Small intestine (tissue), 7 donors: ENCODE results near the gene OTOG. TPM values are rescaled to one million over a fixed set of nuclear protein-coding genes. Genes with fewer than 3 reads are reported as not detected.

Experiments used
- DNase-seq, 2 donors: peaks; one replicate each; pipeline versions ENCODE4 v3.0.0 to v3.0.0-alpha.2; 2013
- FAIRE-seq: peaks from 2 replicates; lab custom pipeline; 2012; peaks lifted over from hg19 to GRCh38; lab: Jason Lieb, UNC
- H3K27ac ChIP-seq, 3 donors: one replicate each; pipeline ENCODE4 v1.5.1; 2013; ENCODE audit warnings: low read length in 2 of 3, mild to moderate bottlenecking in 2 of 3, control low read depth in 1 of 3, inconsistent platforms in 1 of 3, low read depth in 1 of 3, moderate library complexity in 1 of 3
- H3K27me3 ChIP-seq, 3 donors: one replicate each; pipeline ENCODE4 v1.6.1; 2013; ENCODE audit warnings: low read length in 3 of 3, inconsistent platforms in 1 of 3; ENCODE audit not compliant: control insufficient read depth in 3 of 3, insufficient read depth in 3 of 3
- H3K36me3 ChIP-seq, 3 donors: one replicate each; pipeline ENCODE4 v1.6.1; 2013; ENCODE audit warnings: low read length in 3 of 3, inconsistent platforms in 1 of 3, low read depth in 1 of 3, mild to moderate bottlenecking in 1 of 3, moderate library complexity in 1 of 3; ENCODE audit not compliant: control insufficient read depth in 3 of 3, insufficient read depth in 2 of 3
- H3K4me1 ChIP-seq, 3 donors: one replicate each; pipeline ENCODE4 v1.6.1; 2013; ENCODE audit warnings: low read length in 2 of 3, inconsistent platforms in 1 of 3, low read depth in 1 of 3, mild to moderate bottlenecking in 1 of 3, moderate library complexity in 1 of 3; ENCODE audit not compliant: control insufficient read depth in 3 of 3, insufficient read depth in 2 of 3
- H3K4me3 ChIP-seq, 3 donors: one replicate each; pipeline ENCODE4 v1.5.1; 2013; ENCODE audit warnings: low read length in 3 of 3, control low read depth in 1 of 3, inconsistent platforms in 1 of 3, low read depth in 1 of 3, mild to moderate bottlenecking in 1 of 3, moderate library complexity in 1 of 3
- H3K9me3 ChIP-seq, 2 donors: one replicate each; pipeline ENCODE4 v1.6.1; 2013; ENCODE audit warnings: low read depth in 1 of 2, low read length in 1 of 2; ENCODE audit not compliant: control insufficient read depth in 2 of 2, insufficient read depth in 1 of 2
- WGBS, 3 donors: extraction: QIAGEN DNeasy Blood & Tissue Kit; methylation state at CpG; one replicate each; pipeline ENCODE4 v1.1.7; 2013; 5-methylcytosine and 5-hydroxymethylcytosine counted together
- polyA plus RNA-seq, 4 donors: library from polyadenylated mRNA; stranded (reverse) in 3 of 4; unstranded in 1 of 4; fragments of 200-250 nt in 3 of 4; fragments of 120-200 nt in 1 of 4; gene quantifications; one replicate each; pipeline versions ENCODE4 v1.2.1 to v1.2.3, GENCODE V29; 2013
- donor health status: healthy with polysubstance abuse.
- donor health status: control.
- donor health status: control.
- donor health status: Bipolar disorder and iron deficiency.
- donor health status: healthy.

Gene OTOG
- polyA plus RNA-seq, 4 donors = 0.04 TPM; not detected in 2

GRCh38 chr11:17581732-17582053, 34.6 kb downstream of the OTOG start:
- Histone ChIP-seq H3K27me3 (peaks cover 0 to 3% (median 0%) of the 10 kb centered on the region in 3 donors), H3K4me3 (no peak overlapping the region), H3K4me1 (no peaks in the 10 kb centered on the region), H3K36me3 (no peaks in the 10 kb centered on the region), H3K27ac (no peak overlapping the region), H3K9me3 (no peaks in the 10 kb centered on the region)
- WGBS, 3 donors = 94 to 95% (median 95%) methylated on average over 4 of the region's 4 CpGs
- DNase-seq = no peak
- FAIRE-seq = no peak

DNA sequence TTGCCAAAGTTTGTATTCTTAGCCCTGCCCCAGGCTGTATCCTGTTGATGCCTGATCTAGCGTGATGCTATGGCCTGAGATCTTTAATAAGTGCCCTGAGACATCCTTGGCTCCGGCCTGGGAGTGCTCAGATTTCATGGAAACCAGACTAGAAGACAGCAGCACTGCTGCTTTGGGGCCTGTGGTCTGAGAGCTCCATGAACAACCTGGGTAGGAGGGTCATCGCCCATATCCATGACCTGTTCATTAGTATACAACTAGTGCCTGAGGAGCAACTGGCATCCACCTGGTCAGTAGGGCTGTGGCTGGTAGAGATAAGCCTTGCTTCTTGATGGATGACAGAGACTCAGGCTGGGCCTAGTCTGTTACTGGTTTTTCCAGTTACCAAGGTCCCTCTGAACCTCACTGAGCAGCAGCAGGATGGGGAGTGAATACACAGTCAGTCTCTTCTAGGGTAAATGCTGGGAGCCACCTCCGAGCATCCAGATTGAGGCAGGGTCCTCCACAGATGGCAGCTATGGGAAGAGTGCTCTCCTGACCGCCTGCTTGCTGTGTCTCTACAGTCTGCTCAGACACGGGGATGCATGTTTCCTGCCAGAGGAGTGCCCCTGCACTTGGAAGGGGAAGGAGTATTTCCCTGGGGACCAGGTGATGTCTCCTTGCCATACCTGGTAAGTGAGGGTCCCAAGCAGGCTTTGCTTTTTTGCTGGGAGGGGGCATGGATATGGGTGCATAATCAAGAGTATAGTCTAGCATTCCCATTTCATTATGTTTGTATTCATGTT, 39.0 kb downstream of the OTOG start:
- H3K36me3 ChIP-seq = no peaks in the 10 kb centered on the region
- FAIRE-seq = no peak
- no peaks in the 10 kb centered on the region for H3K9me3 ChIP-seq
- no peak overlapping the region for H3K27ac ChIP-seq
- H3K4me1 ChIP-seq = no peaks in the 10 kb centered on the region
- DNase-seq = no peak
- peaks cover 0 to 14% (median 0%) of the 10 kb centered on the region in 3 donors for H3K27me3 ChIP-seq
- 68 to 83% (median 78%) methylated on average over 6 of the region's 6 CpGs for WGBS, 3 donors
- H3K4me3 ChIP-seq = no peak overlapping the region

GRCh38 chr11:17588166-17588565, 41.1 kb downstream of the OTOG start:
- FAIRE-seq = no peak
- Histone ChIP-seq H3K27ac (no peak overlapping the region), H3K9me3 (no peaks in the 10 kb centered on the region), H3K4me3 (no peak overlapping the region), H3K4me1 (no peaks in the 10 kb centered on the region), H3K36me3 (no peaks in the 10 kb centered on the region), H3K27me3 (peaks cover 0 to 12% (median 0%) of the 10 kb centered on the region in 3 donors)
- no peak for DNase-seq
- WGBS, 3 donors = 69 to 81% (median 74%) methylated on average over 8 of the region's 8 CpGs

- Histone ChIP-seq H3K9me3 (peaks cover 0 to 3% of the 10 kb centered on the region in 2 donors), H3K4me3 (no peak overlapping the region), H3K4me1 (no peaks in the 10 kb centered on the region), H3K36me3 (no peaks in the 10 kb centered on the region), H3K27me3 (peaks cover 0 to 12% (median 0%) of the 10 kb centered on the region in 3 donors), H3K27ac (no peak overlapping the region)
- 84 to 89% (median 85%) methylated on average over 4 of the region's 4 CpGs for WGBS, 3 donors
- DNase-seq (no peak), FAIRE-seq (no peak)
Measured at GRCh38 chr11:17588721-17589120, 41.7 kb downstream of the OTOG start.

DNA sequence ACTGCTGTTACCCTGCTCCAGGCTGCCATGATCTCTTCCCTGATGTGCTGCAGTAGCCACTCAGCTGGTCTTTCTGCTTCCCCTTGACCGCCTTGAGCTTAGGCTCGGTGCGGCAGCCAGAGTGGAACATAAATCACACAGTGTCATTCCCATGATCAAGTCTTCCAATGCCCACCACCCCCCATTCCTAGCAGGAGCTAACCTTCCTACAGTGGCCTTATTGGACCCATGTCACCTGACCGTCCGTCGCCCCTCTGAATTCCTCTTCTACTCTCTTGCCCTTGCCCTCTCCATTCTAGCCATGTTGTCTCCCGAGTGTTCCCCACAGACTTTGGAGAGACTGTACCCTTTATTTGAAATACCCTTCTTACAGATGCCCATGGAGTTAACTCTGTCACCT, 43.4 kb downstream of the OTOG start:
- no peak for DNase-seq
- FAIRE-seq = no peak
- H3K27me3 ChIP-seq = peaks cover 0 to 12% (median 0%) of the 10 kb centered on the region in 3 donors
- 88 to 94% (median 93%) methylated on average over 7 of the region's 7 CpGs for WGBS, 3 donors
- no peaks in the 10 kb centered on the region for H3K4me1 ChIP-seq
- peaks cover 0 to 3% of the 10 kb centered on the region in 2 donors for H3K9me3 ChIP-seq
- H3K27ac ChIP-seq = no peak overlapping the region
- no peak overlapping the region for H3K4me3 ChIP-seq
- no peaks in the 10 kb centered on the region for H3K36me3 ChIP-seq

- DNase-seq (no peak), FAIRE-seq (no peak)
- no peaks in the 10 kb centered on the region for H3K4me1 ChIP-seq
- peaks cover 0 to 12% (median 5%) of the 10 kb centered on the region in 3 donors for H3K27me3 ChIP-seq
- H3K4me3 ChIP-seq = no peak overlapping the region
- H3K9me3 ChIP-seq = peaks cover 0 to 3% of the 10 kb centered on the region in 2 donors
- H3K27ac ChIP-seq = no peak overlapping the region
- 85 to 89% (median 88%) methylated on average over 11 of the region's 11 CpGs for WGBS, 3 donors
- no peaks in the 10 kb centered on the region for H3K36me3 ChIP-seq
Measured at GRCh38 chr11:17591293-17591692, 44.2 kb downstream of the OTOG start.

DNA sequence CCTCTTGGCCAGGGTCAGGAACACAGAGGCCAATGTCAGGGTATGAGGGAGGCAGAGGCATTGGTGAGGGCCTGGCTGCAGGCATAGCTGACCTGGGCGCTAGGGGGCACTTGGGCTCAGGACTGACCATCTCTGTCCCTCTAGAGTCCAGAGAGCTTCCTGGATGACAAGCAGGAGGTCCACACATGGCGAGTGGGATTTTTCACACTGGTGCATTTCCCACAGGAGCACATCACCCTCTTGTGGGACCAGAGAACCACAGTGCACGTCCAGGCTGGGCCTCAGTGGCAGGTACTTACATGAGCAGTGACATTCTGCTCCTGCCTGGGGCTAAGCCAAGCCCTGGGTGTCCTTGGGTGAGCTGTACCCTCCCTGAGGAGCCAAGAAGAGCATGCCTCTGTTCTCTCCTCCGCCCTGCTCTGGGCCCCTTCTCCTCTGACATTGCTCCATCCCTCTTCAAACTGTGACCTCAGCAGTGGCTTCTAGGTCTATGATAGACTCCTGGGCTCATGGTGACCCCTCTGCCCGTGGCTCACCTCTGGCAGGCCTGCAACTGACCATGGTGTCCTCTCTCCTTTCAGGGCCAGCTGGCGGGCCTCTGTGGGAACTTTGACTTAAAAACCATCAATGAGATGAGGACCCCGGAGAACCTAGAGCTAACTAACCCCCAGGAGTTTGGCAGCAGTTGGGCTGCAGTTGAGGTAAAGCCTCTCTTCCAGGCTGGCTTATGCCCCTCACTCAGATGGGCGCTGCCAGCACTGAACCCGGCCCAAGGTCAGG, 46.6 kb downstream of the OTOG start:
- DNase-seq (no peak), FAIRE-seq (no peak)
- WGBS, 3 donors = 63 to 70% (median 66%) methylated on average over 9 of the region's 9 CpGs
- H3K36me3 ChIP-seq = no peaks in the 10 kb centered on the region
- H3K27me3 ChIP-seq = peaks cover 0 to 5% (median 5%) of the 10 kb centered on the region in 3 donors
- H3K27ac ChIP-seq = no peak overlapping the region
- H3K4me1 ChIP-seq = no peaks in the 10 kb centered on the region
- peaks cover 0 to 3% of the 10 kb centered on the region in 2 donors for H3K9me3 ChIP-seq
- no peak overlapping the region for H3K4me3 ChIP-seq

- Histone ChIP-seq H3K4me3 (no peak overlapping the region), H3K27ac (no peak overlapping the region), H3K9me3 (peaks cover 0 to 3% of the 10 kb centered on the region in 2 donors), H3K36me3 (no peaks in the 10 kb centered on the region), H3K27me3 (peaks cover 0 to 5% (median 3%) of the 10 kb centered on the region in 3 donors), H3K4me1 (no peaks in the 10 kb centered on the region)
- DNase-seq = no peak
- WGBS, 3 donors = 81 to 87% (median 84%) methylated on average over 5 of the region's 5 CpGs
- no peak for FAIRE-seq
Measured at GRCh38 chr11:17594686-17595192, 47.7 kb downstream of the OTOG start.
